ENCODE results near the gene ARHGEF28. TPM values are rescaled to one million over a fixed set of nuclear protein-coding genes. Genes with fewer than 3 reads are reported as not detected.

The ARHGEF28 gene
- total and polyA plus RNA-seq, 2 of the 13 experiments (the other 11 are each of a cell fraction or from before 2014, with no cell fraction given), result 17.4 to 34.1 TPM

- TF ChIP-seq, protein P1, sequence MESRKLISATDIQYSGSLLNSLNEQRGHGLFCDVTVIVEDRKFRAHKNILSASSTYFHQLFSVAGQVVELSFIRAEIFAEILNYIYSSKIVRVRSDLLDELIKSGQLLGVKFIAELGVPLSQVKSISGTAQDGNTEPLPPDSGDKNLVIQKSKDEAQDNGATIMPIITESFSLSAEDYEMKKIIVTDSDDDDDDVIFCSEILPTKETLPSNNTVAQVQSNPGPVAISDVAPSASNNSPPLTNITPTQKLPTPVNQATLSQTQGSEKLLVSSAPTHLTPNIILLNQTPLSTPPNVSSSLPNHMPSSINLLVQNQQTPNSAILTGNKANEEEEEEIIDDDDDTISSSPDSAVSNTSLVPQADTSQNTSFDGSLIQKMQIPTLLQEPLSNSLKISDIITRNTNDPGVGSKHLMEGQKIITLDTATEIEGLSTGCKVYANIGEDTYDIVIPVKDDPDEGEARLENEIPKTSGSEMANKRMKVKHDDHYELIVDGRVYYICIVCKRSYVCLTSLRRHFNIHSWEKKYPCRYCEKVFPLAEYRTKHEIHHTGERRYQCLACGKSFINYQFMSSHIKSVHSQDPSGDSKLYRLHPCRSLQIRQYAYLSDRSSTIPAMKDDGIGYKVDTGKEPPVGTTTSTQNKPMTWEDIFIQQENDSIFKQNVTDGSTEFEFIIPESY (CRISPR knock-in tag; IDR thresholded peaks at IDR 0.05), result peak; percentile 93
- no peak for TF ChIP-seq GPBP1L1 (CRISPR knock-in tag; IDR thresholded peaks at IDR 0.05)
- TF ChIP-seq NBN (conservative IDR thresholded peaks at IDR 0.05), result no peak
- TF ChIP-seq ZBTB42 (CRISPR knock-in tag; IDR thresholded peaks at IDR 0.05), result no peak
- TF ChIP-seq, protein P2, sequence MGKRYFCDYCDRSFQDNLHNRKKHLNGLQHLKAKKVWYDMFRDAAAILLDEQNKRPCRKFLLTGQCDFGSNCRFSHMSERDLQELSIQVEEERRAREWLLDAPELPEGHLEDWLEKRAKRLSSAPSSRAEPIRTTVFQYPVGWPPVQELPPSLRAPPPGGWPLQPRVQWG (CRISPR knock-in tag; IDR thresholded peaks at IDR 0.05; ENCODE audit: borderline replicate concordance, low read depth), result no peak
- TF ChIP-seq HINFP (CRISPR knock-in tag; IDR thresholded peaks at IDR 0.05; ENCODE audit: low read depth), result no peak
- peak; percentile 69; the same call in 1 of the 2 replicates for TF ChIP-seq SOX5 (CRISPR knock-in tag; IDR thresholded peaks at IDR 0.05; ENCODE audit: borderline replicate concordance)
- no peak for TF ChIP-seq ATM (IDR thresholded peaks at IDR 0.05; ENCODE audit: borderline replicate concordance)
- TF ChIP-seq RBM39 (IDR thresholded peaks at IDR 0.05; ENCODE audit: low read depth, low read length, poor library complexity, severe bottlenecking), result no peak
- TF ChIP-seq ZBTB21 (CRISPR knock-in tag; IDR thresholded peaks at IDR 0.05), result no peak
- TF ChIP-seq GLMP (CRISPR knock-in tag; IDR thresholded peaks at IDR 0.05; ENCODE audit: borderline replicate concordance), result no peak
- no peak for TF ChIP-seq JDP2 (CRISPR knock-in tag; IDR thresholded peaks at IDR 0.05; ENCODE audit: borderline replicate concordance)
- no peak for TF ChIP-seq SCMH1 (CRISPR knock-in tag; IDR thresholded peaks at IDR 0.05; ENCODE audit: borderline replicate concordance)
- TF ChIP-seq ZNF678 (CRISPR knock-in tag; IDR thresholded peaks at IDR 0.05), result no peak
- TF ChIP-seq ZNF33B (CRISPR knock-in tag; IDR thresholded peaks at IDR 0.05), result no peak
- TF ChIP-seq PATZ1 (CRISPR knock-in tag; IDR thresholded peaks at IDR 0.05), result no peak
- TF ChIP-seq ZNF280D (CRISPR knock-in tag; IDR thresholded peaks at IDR 0.05), result no peak
- peak; percentile 97 for TF ChIP-seq ZNF644 (CRISPR knock-in tag; IDR thresholded peaks at IDR 0.05; ENCODE audit: low read depth)
- peak; percentile 47; the same call in 1 of the 2 replicates for TF ChIP-seq HDAC1 (CRISPR knock-in tag; IDR thresholded peaks at IDR 0.05)
These were observed 138.6 kb downstream of the ARHGEF28 start (continued) for GRCh38 chr5:73764586-73764985.
